ENCODE data around the gene MEI4.
"Not testable (repeated sequence)": the region's sequence is repeated elsewhere in the genome, so short reads cannot be mapped to it uniquely, and the experiment has no call there.

GRCh38 chr6:77655035-77655434, 2.2 kb downstream of the MEI4 start:
- TF ChIP-seq, protein P1, sequence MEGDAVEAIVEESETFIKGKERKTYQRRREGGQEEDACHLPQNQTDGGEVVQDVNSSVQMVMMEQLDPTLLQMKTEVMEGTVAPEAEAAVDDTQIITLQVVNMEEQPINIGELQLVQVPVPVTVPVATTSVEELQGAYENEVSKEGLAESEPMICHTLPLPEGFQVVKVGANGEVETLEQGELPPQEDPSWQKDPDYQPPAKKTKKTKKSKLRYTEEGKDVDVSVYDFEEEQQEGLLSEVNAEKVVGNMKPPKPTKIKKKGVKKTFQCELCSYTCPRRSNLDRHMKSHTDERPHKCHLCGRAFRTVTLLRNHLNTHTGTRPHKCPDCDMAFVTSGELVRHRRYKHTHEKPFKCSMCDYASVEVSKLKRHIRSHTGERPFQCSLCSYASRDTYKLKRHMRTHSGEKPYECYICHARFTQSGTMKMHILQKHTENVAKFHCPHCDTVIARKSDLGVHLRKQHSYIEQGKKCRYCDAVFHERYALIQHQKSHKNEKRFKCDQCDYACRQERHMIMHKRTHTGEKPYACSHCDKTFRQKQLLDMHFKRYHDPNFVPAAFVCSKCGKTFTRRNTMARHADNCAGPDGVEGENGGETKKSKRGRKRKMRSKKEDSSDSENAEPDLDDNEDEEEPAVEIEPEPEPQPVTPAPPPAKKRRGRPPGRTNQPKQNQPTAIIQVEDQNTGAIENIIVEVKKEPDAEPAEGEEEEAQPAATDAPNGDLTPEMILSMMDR (IDR thresholded peaks at IDR 0.05) = not testable (repeated sequence)
- TF ChIP-seq POLR2A, POLR2AphosphoS5, EP300 (IDR thresholded peaks at IDR 0.05): not testable (repeated sequence)
